NB4 (cell line): ENCODE measurements around the gene SH3GLB1.

Source experiments
- CTCF ChIP-seq: IDR thresholded peaks from one replicate; pipeline ENCODE4 v1.5.1; 2012; ENCODE audit warnings: low read depth, low read length
- MAX ChIP-seq: IDR thresholded peaks from 2 replicates; pipeline ENCODE4 v1.6.1; 2011; ENCODE audit warnings: low read depth, low read length
- MYC ChIP-seq: IDR thresholded peaks from 2 replicates; pipeline ENCODE4 v1.6.1; 2011; ENCODE audit warnings: low read depth, low read length
- POLR2A ChIP-seq: IDR thresholded peaks from 2 replicates; pipeline ENCODE4 v1.6.1; 2011; ENCODE audit warnings: mild to moderate bottlenecking; ENCODE audit not compliant: insufficient read length; ENCODE audit errors: extremely low read depth

DNA sequence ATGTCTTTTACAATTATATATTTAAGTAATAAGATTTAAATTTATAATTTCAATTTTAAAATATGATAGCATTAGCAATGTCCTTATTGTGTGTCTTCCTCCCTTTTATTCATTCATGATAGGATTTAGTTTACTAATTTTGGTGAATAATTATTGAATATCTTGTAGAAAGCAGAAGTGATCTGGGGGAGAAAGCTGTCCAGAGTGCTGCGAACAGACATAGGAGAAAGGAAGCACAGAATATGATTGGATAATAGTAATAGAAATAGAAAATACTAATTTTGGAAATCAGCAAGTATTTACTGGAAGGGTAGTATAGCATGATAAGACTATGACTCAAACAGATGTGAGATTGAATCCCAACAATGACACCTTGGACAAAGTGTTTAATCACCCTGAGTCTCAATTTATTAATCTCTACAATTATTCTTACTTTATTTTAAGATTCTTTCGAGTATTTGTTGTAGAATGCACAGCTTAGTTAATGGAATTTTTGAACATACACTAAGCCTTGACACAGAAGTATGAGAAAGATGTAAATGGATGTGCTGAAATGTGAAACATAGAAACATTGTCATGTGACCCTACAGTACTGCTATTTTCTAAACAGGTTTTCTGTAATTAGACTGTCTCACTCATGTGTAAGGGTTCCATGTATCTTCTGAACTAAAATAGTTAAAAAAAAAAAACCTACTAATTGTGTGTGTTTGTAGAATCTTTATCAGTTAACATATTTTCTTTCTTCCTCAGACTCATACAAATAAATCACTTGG, 7.9 kb downstream of the SH3GLB1 start:
- TF ChIP-seq POLR2A: no peak
- TF ChIP-seq CTCF: no peak
- no peak for TF ChIP-seq MAX
- no peak for TF ChIP-seq MYC
